GM21723 (cell line): Measurements from ENCODE around the gene DNM3.

Source experiments
- ATAC-seq: cut with Tn5 transposase; IDR thresholded peaks from one replicate; pipeline ENCODE4 v1.9.1; 2021; ENCODE audit warnings: mild to moderate bottlenecking, moderate library complexity; ENCODE audit not compliant: unreplicated experiment

DNM3 gene

GRCh38 chr1:172163498-172164215 lies 322.4 kb downstream of the DNM3 start:
- no peak for ATAC-seq

GRCh38 chr1:172165403-172165802 lies 324.1 kb downstream of the DNM3 start:
- no peak for ATAC-seq

DNA sequence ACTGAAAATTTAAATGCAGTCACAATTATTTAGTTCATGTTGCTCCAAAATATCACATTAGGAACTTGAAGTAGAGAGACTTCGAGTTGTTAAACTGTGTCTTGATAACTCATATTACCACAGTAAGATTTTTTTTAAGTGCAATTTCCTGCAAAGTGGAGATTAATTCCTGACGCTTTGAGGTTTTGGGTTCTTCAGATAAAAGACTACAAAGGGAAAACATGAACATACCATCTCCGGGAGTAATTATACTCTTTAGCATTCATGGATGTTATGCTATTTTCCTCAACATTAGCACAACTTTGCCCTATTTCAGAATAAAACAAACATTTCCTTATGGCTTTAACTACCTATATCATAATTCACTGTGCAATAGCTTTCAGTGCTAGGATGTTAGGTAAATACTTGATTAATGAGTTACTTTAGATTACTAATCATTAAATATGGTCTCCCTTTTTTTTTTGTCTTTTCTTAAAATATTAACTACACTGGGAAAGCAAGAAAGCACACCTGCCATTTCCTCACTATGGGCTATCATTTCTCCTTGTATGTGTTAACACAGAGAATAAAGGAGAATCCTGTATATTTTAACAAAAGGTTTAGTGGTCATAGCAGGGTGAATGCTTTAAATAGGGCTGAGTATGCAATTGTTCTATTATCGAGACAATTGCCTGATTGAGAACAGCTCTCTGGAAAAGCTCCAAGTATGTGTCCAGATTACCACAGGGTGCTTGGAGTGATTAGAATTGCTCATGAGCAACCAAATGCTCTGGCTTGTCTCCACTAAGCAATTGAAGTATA lies 326.7 kb downstream of the DNM3 start:
- no peak for ATAC-seq

DNA sequence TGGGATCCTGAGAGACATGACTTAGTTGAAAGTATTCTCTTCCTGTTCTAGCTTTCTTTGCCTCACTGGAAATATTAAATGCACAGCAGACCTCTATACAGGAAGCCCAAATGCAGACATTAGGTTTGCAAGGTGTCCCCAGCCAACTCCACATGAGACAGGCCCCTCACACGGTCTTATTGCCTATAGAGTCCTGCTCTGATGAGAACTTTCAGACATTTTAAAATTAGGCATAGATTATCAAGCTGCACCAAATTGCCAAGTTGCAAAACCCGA lies 327.2 kb downstream of the DNM3 start:
- no peak for ATAC-seq

DNA sequence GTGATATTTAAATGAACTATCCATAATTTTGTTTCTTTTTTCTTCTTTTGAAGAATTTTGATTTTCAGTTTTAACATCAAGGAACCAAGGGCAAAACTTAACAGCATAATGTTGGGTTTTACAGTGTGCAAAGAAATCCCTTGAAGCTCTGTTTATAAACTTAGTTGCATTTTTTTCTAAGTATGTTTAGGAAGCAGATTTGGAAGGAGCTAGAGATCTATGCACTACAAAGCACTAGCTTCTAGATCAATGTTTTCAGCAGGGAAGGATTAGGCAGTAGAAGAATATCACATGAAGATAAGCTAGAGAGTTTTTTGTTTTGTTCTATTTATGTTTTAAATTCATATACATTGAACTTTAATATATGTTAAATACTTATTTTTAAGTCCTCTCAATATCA lies 328.5 kb downstream of the DNM3 start:
- ATAC-seq = no peak

GRCh38 chr1:172172352-172172831 lies 331.1 kb downstream of the DNM3 start:
- ATAC-seq = no peak

GRCh38 chr1:172176206-172176605 lies 334.9 kb downstream of the DNM3 start:
- ATAC-seq = no peak

GRCh38 chr1:172177849-172178248 lies 336.6 kb downstream of the DNM3 start:
- ATAC-seq = no peak

DNA sequence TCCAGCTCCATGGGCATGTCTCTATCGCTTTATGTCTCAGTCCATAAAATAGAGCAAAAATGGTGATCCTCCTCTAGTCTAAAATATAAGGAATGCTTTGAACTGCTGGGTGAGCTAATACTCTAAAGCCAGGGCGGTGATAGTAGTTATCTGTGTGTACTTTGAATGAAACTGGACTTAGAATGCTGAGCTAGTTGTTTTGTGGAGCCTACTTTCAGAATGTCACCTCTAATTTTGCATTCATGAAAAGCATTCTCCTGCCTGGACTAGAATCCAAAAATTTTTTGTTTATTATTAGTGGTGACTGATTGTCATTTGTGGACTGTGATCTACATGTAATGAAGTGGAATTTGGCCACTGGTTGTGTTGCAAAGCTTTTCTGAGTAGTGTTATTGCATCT lies 337.6 kb downstream of the DNM3 start:
- ATAC-seq = no peak

DNA sequence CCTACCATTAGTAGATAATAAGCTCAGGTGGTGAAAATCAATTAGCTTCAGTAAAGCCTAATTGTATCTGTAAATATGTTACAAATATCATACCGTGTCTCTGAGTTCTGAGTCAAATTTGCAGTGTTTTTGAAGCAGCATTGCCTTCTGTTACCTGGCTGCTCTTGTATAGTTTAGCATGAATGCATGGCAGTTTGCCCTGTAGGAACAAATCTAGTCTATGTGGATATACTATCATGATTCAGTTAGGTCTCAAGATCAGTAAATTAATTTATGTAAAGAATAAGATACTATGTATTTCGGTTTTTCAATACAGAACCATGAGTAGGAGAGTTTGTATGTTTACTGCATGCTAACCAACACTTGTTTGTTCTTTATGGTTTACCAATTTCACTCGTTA lies 338.6 kb downstream of the DNM3 start:
- no peak for ATAC-seq

DNA sequence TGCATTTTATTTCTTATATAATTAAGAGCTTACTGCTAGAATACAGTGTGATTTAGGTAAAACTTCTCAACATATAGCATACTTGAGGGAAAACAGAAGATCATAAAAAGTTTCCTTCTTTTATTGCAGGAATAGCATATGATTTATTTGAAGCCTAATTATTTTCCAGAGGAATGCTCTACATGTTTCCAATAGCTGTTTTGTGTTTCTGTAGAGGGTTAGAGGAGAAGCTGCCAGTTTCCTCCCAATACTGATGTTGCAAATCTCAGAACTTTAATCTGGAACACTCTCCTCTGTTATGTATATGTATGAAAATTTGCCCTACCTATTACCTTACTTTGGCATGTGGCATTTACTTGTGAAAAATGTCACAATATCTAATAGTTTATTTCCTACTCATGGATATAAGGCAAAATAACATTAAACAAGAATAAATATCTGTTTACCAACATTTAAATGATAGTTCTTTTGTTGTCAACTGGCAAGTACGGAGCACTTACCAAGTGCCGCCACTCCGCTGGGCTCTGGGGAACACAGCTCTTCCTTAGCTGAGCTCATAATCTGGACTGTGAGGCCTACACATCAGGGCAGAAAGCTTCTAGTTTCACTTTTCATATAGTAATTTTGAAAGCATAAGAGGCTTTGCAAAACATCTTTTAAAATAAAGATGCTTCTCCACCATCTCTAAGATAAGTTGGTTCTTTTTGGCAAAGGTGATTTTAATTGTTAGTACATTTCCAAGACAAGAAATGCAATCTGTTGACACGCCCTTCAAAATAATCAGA lies 339.4 kb downstream of the DNM3 start:
- peak; percentile 56 for ATAC-seq

DNA sequence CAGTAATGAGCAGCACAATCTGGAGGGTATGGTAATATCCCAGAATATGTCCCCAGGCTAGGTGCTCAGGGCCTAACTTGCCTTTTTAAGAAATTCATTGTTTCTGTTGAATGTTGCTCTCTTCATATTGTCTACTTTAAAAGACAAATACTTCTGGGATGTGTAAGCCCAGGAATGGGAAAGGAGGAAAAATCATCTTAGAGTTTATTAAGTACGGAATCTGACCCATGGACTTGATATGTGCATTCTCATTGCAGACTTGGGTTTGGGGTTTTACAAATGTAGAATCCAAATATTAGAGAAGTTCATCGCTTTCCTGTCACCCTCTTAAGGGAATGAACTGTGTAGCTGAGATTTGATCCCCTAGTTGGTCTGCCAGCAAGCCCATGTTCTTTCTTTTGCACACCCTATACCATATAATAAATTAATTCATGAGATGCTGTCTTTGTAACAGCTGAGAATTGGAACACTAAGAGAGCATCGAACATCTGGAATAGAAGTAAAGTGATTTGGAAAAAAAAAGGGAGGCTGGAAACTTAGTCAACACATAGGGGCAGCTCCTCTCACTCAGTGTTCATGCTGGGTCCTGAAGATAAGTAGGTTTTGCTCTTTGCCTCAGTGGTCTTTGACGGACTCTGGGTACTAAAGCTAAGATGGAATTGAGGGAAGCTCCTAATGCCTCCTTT lies 343.4 kb downstream of the DNM3 start:
- no peak for ATAC-seq

GRCh38 chr1:172185211-172185610 lies 343.9 kb downstream of the DNM3 start:
- peak; percentile 64 for ATAC-seq

GRCh38 chr1:172185996-172186395 lies 344.7 kb downstream of the DNM3 start:
- ATAC-seq = no peak

GRCh38 chr1:172201572-172201971 lies 360.3 kb downstream of the DNM3 start:
- no peak for ATAC-seq

GRCh38 chr1:172203135-172203823 lies 362.0 kb downstream of the DNM3 start:
- no peak for ATAC-seq

GRCh38 chr1:172203902-172204301 lies 362.6 kb downstream of the DNM3 start:
- ATAC-seq = no peak

- ATAC-seq = no peak
These were observed 365.0 kb downstream of the DNM3 start for GRCh38 chr1:172206256-172206655.

GRCh38 chr1:172208635-172209034 lies 367.3 kb downstream of the DNM3 start:
- no peak for ATAC-seq

- ATAC-seq = no peak
These were observed 369.9 kb downstream of the DNM3 start for GRCh38 chr1:172211221-172211620.

DNA sequence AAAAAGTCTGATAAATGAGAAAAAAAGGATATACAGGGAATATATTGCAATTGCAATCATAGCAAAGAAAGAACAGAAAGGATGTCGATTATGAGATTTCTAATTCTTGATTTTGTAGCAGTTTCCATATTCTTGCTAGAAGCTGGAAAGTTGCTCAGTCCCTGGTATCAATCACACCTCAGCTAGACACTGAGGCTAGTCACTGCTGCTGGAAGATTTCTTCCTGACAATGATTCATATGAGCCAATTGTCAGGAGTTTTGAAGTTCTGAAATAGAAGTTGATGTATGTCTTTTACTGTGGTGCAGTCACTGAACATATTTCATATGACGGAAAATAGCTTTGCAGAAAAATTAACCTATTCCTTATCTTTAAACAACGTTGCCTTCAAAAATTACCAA lies 370.8 kb downstream of the DNM3 start:
- no peak for ATAC-seq
